Karpas-422 (cell line): Measurements from ENCODE around the gene GP1BB. TPM values are rescaled to one million over a fixed set of nuclear protein-coding genes. Genes with fewer than 3 reads are reported as not detected.
"Not testable (repeated sequence)": the region's sequence is repeated elsewhere in the genome, so short reads cannot be mapped to it uniquely, and the experiment has no call there.

Source experiments
- DNase-seq: peaks from one replicate; pipeline ENCODE4 v3.0.0-alpha.2; 2015
- H2AFZ ChIP-seq: fragments of 200-600 bp; sonication (generic); 2 replicates; pipeline ENCODE4 v1.6.1; 2014; ENCODE audit warnings: antibody characterized with exemption, low read length, mixed read lengths
- H3K27ac ChIP-seq: fragments of 200-600 bp; sonication (generic); 2 replicates; pipeline ENCODE4 v1.5.1; 2014; ENCODE audit warnings: mild to moderate bottlenecking, low read length, moderate library complexity
- H3K27me3 ChIP-seq: fragments of 200-600 bp; sonication (generic); 2 replicates; pipeline ENCODE4 v1.6.1; 2014; ENCODE audit warnings: low read length, mixed read lengths
- H3K36me3 ChIP-seq: fragments of 200-600 bp; sonication (generic); 2 replicates; pipeline ENCODE4 v1.6.1; 2014; ENCODE audit warnings: low read length, mixed read lengths; ENCODE audit not compliant: insufficient read depth
- H3K4me1 ChIP-seq: fragments of 200-600 bp; sonication (generic); 2 replicates; pipeline ENCODE4 v1.6.1; 2014; ENCODE audit warnings: mild to moderate bottlenecking, low read length, mixed read lengths
- H3K4me2 ChIP-seq: fragments of 200-600 bp; sonication (generic); 2 replicates; pipeline ENCODE4 v1.6.1; 2014; ENCODE audit warnings: low read length, low read depth, mild to moderate bottlenecking; ENCODE audit not compliant: poor library complexity, severe bottlenecking
- H3K4me3 ChIP-seq: fragments of 200-600 bp; sonication (generic); 2 replicates; pipeline ENCODE4 v1.5.1; 2014; ENCODE audit warnings: mild to moderate bottlenecking, antibody characterized with exemption, low read length, mixed read lengths
- H3K79me2 ChIP-seq: fragments of 200-600 bp; sonication (generic); 2 replicates; pipeline ENCODE4 v1.6.1; 2014; ENCODE audit warnings: mild to moderate bottlenecking, low read length, mixed read lengths
- H3K9ac ChIP-seq: fragments of 200-600 bp; sonication (generic); 2 replicates; pipeline ENCODE4 v1.6.0; 2014; ENCODE audit warnings: low read length
- H3K9me2 ChIP-seq: fragments of 200-600 bp; sonication (generic), shearing (Covaris generic); replicated peaks from 2 replicates; pipeline ENCODE4 v1.6.0; 2014; ENCODE audit warnings: mild to moderate bottlenecking, low read length, moderate library complexity; ENCODE audit not compliant: insufficient read depth
- H3K9me3 ChIP-seq: fragments of 300-700, 200-600 bp; sonication (generic); 2 replicates; pipeline ENCODE4 v1.6.1; 2014; ENCODE audit warnings: low read length, mixed read lengths
- H4K20me1 ChIP-seq: fragments of 200-600 bp; sonication (generic); 2 replicates; pipeline ENCODE4 v1.6.1; 2014; ENCODE audit warnings: mild to moderate bottlenecking, antibody characterized with exemption, low read length, low read depth; ENCODE audit not compliant: insufficient read depth
- total RNA-seq: library from RNA; depleted of rRNA; stranded (reverse); fragments of >200 nt; shearing (Covaris generic); gene quantifications from 2 replicates; pipeline ENCODE4 v1.2.3, GENCODE V29; 2014; ENCODE audit warnings: low replicate concordance

The GP1BB gene
- total RNA-seq, 1 experiment from 2014 or later: not detected

DNA sequence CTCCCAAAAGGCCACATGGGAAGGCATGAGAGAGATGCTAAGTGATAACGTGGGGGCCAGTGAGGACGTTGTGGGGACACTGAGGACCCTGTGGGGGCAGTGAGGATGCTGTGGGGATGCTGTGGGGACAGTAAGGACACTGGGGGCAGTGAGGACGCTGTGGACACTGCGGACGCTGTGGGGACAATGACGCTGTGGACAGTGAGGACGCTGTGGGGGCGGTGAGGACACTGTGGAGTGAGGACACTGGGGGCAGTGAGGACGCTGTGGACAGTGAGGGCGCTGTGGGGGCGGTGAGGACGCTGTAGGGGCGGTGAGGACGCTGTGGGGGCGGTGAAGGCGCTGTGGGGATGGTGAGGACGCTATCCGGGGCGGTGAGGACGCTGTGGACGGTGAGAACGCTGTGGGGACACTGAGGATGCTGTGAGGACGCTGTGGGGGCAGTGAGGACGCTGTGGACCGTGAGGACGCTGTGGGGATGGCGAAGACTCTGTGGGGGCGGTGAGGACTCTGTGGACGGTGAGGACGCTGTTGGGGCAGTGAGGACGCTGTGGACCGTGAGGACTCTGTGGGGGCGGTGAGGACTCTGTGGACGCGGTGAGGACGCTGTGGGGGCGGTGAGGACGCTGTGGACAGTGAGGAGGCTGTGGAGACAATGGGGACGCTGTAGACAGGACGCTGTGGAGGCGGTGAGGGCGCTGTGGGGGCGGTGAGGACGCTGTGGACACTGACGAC, 1.8 kb downstream of the GP1BB start:
- Histone ChIP-seq H3K9me2 (no peaks in the 10 kb centered on the region), H4K20me1 (no peaks in the 10 kb centered on the region), H3K9ac (no peak overlapping the region), H3K4me3 (no peak overlapping the region), H3K79me2 (no peaks in the 10 kb centered on the region), H2AFZ (no peak overlapping the region), H3K4me2 (no peak overlapping the region), H3K4me1 (no peaks in the 10 kb centered on the region), H3K27me3 (no peaks in the 10 kb centered on the region), H3K36me3 (no peaks in the 10 kb centered on the region), H3K27ac (no peak overlapping the region), H3K9me3 (no peaks in the 10 kb centered on the region)
- DNase-seq: no peak

DNA sequence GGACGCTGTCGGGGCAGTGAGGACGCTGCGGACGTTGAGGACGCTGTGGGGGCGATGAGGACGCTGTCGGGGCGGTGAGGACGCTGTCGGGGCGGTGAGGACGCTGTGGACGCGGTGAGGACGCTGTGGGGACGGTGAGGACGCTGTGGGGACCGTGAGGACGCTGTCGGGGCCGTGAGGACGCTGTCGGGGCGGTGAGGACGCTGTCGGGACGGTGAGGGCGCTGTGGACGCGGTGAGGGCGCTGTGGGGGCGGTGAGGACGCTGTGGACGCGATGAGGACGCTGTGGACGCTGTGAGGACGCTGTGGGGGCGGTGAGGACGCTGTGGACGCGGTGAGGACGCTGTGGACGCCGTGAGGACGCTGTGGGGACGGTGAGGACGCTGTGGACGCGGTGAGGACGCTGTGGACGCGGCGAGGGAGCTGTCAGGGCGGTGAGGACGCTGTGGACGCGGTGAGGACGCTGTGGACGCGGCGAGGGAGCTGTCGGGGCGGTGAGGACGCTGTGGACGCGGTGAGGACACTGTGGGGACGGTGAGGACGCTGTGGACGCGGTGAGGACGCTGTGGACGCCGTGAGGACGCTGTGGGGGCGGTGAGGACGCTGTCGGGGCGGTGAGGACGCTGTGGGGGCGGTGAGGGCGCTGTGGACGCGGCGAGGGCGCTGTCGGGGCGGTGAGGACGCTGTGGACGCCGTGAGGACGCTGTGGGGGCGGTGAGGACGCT, 2.9 kb downstream of the GP1BB start:
- not testable (repeated sequence) for H3K27me3 ChIP-seq, H3K79me2 ChIP-seq, H4K20me1 ChIP-seq

DNA sequence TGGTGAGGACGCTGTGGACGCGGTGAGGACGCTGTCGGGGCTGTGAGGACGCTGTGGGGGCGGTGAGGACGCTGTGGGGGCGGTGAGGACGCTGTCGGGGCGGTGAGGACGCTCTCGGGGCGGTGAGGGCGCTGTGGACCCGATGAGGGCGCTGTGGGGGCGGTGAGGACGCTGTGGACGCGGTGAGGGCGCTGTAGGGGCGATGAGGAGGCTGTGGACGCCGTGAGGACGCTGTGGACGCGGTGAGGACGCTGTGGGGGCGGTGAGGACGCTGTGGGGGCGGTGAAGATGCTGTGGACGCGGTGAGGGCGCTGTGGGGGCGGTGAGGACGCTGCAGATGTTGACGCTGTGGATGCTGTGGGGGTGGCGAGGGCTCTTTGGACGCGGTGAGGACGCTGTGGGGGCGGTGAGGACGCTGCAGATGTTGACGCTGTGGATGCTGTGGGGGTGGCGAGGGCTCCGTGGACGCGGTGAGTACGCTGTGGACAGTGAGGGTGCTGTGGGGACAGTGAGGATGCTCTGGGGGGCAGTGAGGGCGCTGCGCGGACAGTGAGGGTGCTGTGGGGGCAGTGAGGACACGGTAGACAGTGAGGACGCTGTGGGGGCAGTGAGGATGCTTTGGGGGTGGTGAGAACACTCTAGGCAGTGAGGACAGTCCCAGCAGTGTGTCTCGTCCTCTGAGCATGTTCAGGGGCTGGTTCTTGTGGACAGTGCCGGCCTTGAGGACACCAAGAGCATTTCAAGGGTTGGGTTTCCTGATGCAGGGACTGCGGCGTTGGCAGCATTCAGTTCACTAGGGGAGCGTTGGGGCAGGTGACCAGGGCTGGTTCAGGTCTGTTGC, 4.2 kb downstream of the GP1BB start:
- Histone ChIP-seq H3K4me1 (peaks cover 5% of the 10 kb centered on the region; the same call in 1 of the 2 replicates), H3K4me2 (no peak overlapping the region), H3K27me3 (no peaks in the 10 kb centered on the region)

More for the DNA sequence above, 2.9 kb downstream of the GP1BB start:
- not testable (repeated sequence) for H3K9me2 ChIP-seq, H3K4me3 ChIP-seq, H2AFZ ChIP-seq, H3K4me1 ChIP-seq, DNase-seq, H3K27ac ChIP-seq, H3K4me2 ChIP-seq, H3K36me3 ChIP-seq, H3K9me3 ChIP-seq, H3K9ac ChIP-seq

DNA sequence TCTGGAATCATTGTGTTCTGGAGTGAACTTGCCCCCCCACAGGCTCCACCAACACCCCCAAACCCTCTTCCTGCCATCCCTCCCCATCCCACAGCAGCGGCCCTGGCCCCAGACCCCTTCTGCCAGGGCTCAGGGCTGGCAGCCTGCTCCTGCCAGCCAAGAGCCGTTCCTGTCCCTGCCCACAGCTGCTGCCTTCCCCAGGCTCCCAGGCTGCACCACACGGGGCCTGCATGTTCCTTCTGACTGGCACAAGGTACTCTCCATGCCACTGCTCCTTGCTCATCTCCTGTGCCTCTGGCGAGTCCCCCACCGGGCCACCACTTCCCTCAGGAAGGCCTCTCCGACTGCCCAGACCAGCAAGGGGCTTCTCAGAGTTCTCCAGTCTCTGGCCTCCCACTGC, 4.9 kb downstream of the GP1BB start:
- no peaks in the 10 kb centered on the region for H4K20me1 ChIP-seq
- no peaks in the 10 kb centered on the region for H3K36me3 ChIP-seq
- no peak overlapping the region for H3K9ac ChIP-seq
- no peak for DNase-seq
- H2AFZ ChIP-seq: no peak overlapping the region
- H3K27me3 ChIP-seq: no peaks in the 10 kb centered on the region
- no peak overlapping the region for H3K4me3 ChIP-seq
- H3K27ac ChIP-seq: no peak overlapping the region
- H3K79me2 ChIP-seq: no peaks in the 10 kb centered on the region
- peaks cover 5% of the 10 kb centered on the region; the same call in 1 of the 2 replicates for H3K4me1 ChIP-seq
- no peaks in the 10 kb centered on the region for H3K9me3 ChIP-seq
- no peak overlapping the region for H3K4me2 ChIP-seq
- no peaks in the 10 kb centered on the region for H3K9me2 ChIP-seq

More for the DNA sequence above, 4.2 kb downstream of the GP1BB start:
- Histone ChIP-seq H4K20me1 (no peaks in the 10 kb centered on the region), H3K36me3 (no peaks in the 10 kb centered on the region), H3K79me2 (no peaks in the 10 kb centered on the region), H3K9me2 (no peaks in the 10 kb centered on the region), H3K27ac (no peak overlapping the region), H3K9ac (no peak overlapping the region), H3K9me3 (no peaks in the 10 kb centered on the region), H3K4me3 (no peak overlapping the region), H2AFZ (no peak overlapping the region)
- no peak for DNase-seq

DNA sequence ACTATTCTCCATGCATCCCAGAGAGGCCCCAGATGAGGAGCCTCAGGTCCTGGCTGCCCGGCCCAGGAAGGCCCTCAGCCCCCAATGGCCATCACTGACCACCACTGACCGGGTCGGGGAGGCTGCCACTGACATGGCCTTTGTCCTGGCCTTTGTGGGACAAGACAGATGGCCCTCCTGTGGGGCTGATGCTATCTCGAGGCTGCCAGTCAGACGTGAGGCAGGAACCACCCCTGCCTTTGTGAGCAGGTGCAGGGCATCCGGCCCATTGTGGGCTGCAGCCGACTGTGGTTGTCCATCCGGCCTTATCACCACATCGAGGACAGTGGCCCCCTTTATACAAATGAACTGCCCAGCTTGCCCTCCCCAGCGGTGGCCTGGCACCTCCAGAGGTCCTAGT, 5.5 kb downstream of the GP1BB start:
- Histone ChIP-seq H3K27ac (no peak overlapping the region), H3K9me2 (no peaks in the 10 kb centered on the region)

DNA sequence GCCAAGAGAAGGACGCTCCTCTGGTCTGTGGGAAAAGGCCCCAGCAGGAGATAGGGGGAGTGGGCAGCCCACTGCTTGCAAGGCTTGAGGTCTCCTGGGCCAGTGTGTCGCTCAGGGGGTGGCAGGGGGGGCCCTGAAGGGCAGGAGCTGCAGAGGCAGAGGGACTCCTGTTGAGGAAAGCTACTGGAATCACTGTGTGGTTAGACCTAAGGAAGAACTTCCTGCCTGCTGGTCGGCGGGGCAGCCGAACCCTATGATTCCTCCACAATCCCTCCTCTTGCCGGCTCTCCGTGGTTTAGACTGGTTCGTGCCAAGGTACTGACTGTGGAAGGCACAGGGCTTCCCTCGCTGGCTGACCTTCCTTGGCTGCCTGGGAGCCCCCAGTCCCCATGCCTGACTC, 6.2 kb downstream of the GP1BB start:
- Histone ChIP-seq H3K4me2 (no peak overlapping the region), H2AFZ (no peak overlapping the region), H3K27me3 (no peaks in the 10 kb centered on the region), H3K9me3 (no peaks in the 10 kb centered on the region), H3K27ac (no peak overlapping the region), H3K9me2 (no peaks in the 10 kb centered on the region), H3K36me3 (no peaks in the 10 kb centered on the region), H3K79me2 (no peaks in the 10 kb centered on the region), H3K9ac (no peak overlapping the region), H4K20me1 (no peaks in the 10 kb centered on the region), H3K4me1 (peaks cover 5% of the 10 kb centered on the region; the same call in 1 of the 2 replicates), H3K4me3 (no peak overlapping the region)
- DNase-seq: no peak

More for the DNA sequence above, 5.5 kb downstream of the GP1BB start:
- no peaks in the 10 kb centered on the region for H3K27me3 ChIP-seq
- no peak for DNase-seq
- no peak overlapping the region for H3K4me2 ChIP-seq
- no peaks in the 10 kb centered on the region for H3K36me3 ChIP-seq
- no peak overlapping the region for H3K4me3 ChIP-seq
- no peaks in the 10 kb centered on the region for H3K79me2 ChIP-seq
- no peaks in the 10 kb centered on the region for H4K20me1 ChIP-seq
- no peak overlapping the region for H2AFZ ChIP-seq
- peaks cover 5% of the 10 kb centered on the region; the same call in 1 of the 2 replicates for H3K4me1 ChIP-seq
- H3K9ac ChIP-seq: no peak overlapping the region
- H3K9me3 ChIP-seq: no peaks in the 10 kb centered on the region

DNA sequence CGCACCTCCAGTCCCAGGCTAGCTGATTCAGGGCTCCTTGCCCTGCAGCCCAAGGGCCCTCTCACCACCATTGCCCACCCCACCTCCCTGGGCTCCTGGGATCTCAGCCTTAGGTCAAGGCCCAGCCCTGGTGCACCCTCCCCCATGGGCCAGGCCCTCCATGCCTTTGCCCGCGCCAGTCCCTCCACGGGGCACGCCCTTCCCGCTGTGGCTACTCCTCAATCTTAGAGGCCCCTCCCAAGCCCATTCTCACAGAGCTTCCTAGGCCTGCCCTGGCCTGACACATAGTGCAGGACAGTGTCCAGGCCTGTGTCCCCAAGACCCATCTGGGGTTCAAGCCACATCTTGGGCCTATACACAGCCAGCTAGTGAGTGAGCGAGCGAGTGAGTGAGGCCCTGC, 6.9 kb downstream of the GP1BB start:
- H3K27me3 ChIP-seq: no peaks in the 10 kb centered on the region
- H3K9me3 ChIP-seq: no peaks in the 10 kb centered on the region
- H2AFZ ChIP-seq: no peak overlapping the region
- H3K79me2 ChIP-seq: no peaks in the 10 kb centered on the region
- no peaks in the 10 kb centered on the region for H4K20me1 ChIP-seq
- H3K36me3 ChIP-seq: no peaks in the 10 kb centered on the region
- H3K4me1 ChIP-seq: peaks cover 5% of the 10 kb centered on the region; the same call in 1 of the 2 replicates
- H3K9ac ChIP-seq: no peak overlapping the region
- no peak overlapping the region for H3K4me3 ChIP-seq
- DNase-seq: no peak
- H3K9me2 ChIP-seq: no peaks in the 10 kb centered on the region
- H3K27ac ChIP-seq: no peak overlapping the region
- no peak overlapping the region for H3K4me2 ChIP-seq
